D341Med (cell line): ENCODE data around the gene GNAT1.
"Not testable (repeated sequence)": the region's sequence is repeated elsewhere in the genome, so short reads cannot be mapped to it uniquely, and the experiment has no call there.

ENCODE experiments used
- DNase-seq: peaks from one replicate; pipeline ENCODE4 v3.0.0; 2012; ENCODE audit warnings: low spot score

GNAT1 gene

GRCh38 chr3:50222169-50222528 lies 30.7 kb downstream of the GNAT1 start:
- no peak for DNase-seq

- DNase-seq = no peak
These were observed 33.2 kb downstream of the GNAT1 start for GRCh38 chr3:50224639-50225038.

GRCh38 chr3:50226888-50227389 lies 35.5 kb downstream of the GNAT1 start:
- DNase-seq = no peak

GRCh38 chr3:50227390-50228183 lies 36.2 kb downstream of the GNAT1 start:
- peak; percentile 97 for DNase-seq

- not testable (repeated sequence) for DNase-seq
These were observed 36.9 kb downstream of the GNAT1 start for GRCh38 chr3:50228184-50228763.

- DNase-seq = no peak
These were observed 38.1 kb downstream of the GNAT1 start for GRCh38 chr3:50229490-50229889.

GRCh38 chr3:50230104-50230793 lies 38.8 kb downstream of the GNAT1 start:
- DNase-seq = no peak

- no peak for DNase-seq
These were observed 39.4 kb downstream of the GNAT1 start for GRCh38 chr3:50230794-50231125.

- DNase-seq = no peak
These were observed 40.2 kb downstream of the GNAT1 start for GRCh38 chr3:50231581-50231980.

- no peak for DNase-seq
These were observed 40.9 kb downstream of the GNAT1 start for GRCh38 chr3:50232303-50232702.

GRCh38 chr3:50233176-50233575 lies 41.8 kb downstream of the GNAT1 start:
- no peak for DNase-seq

- DNase-seq = peak; percentile 98
These were observed 44.5 kb downstream of the GNAT1 start, which contains the start of gene GNAI2 for GRCh38 chr3:50235716-50236483. GNAI2 (plus strand) TSS chr3:50236204; CDS start chr3:50236336, 132 bp downstream.

GRCh38 chr3:50236484-50237132 lies 45.2 kb downstream of the GNAT1 start:
- no peak for DNase-seq

GRCh38 chr3:50237133-50237651 lies 45.8 kb downstream of the GNAT1 start:
- no peak for DNase-seq

- no peak for DNase-seq
These were observed 46.5 kb downstream of the GNAT1 start for GRCh38 chr3:50237754-50238548.

- DNase-seq = no peak
These were observed 47.2 kb downstream of the GNAT1 start for GRCh38 chr3:50238549-50239026.

- DNase-seq = no peak
These were observed 48.2 kb downstream of the GNAT1 start for GRCh38 chr3:50239649-50240048.

- DNase-seq = no peak
These were observed 49.8 kb downstream of the GNAT1 start for GRCh38 chr3:50241163-50241562.

GRCh38 chr3:50241713-50242380 lies 50.4 kb downstream of the GNAT1 start:
- DNase-seq = no peak

- no peak for DNase-seq
These were observed 51.0 kb downstream of the GNAT1 start for GRCh38 chr3:50242381-50242770.
